ENCODE data around the gene CDKN2B-AS1.

CDKN2B-AS1 gene

DNA sequence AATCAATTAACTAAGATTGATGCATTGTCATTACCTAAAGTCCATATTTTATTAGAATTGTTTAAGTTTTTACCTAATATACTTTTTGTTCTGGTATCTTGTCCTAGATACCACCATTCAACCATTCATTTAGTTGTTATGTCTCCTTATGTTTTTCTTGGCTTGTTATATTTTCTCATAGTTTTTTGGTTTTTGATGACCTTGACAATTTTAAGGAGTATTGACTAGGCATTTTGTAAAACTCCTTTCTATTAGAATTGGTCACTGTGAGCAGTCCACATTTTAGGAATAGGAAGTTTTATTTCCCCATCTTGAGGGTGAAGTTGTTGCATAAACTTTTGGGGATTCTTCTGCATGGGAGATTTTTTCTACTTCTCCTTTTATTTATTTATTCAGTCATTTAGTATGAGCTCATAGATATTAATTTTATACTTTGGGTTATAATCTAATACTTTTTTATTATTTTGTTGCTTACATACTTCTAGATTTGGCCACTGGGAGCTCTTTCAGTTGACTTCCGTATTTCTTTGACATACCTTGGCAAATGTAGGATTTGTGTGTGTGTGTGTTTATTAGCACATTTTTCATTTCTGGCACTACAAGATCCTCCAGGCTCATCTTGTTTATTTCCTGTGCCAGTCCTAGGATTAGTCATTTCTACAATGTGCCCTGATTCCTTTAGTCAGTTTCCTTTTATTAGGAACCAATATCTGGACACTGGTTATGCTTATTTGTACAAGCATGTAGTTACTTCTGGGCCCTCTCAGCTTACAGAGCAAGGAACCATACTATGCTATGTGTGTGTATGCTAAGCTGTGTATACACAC, 149.4 kb downstream of the CDKN2B-AS1 start:
- no peak for DNase-seq (ENCODE audit: low read depth)
- no peak overlapping the region for H3K4me3 ChIP-seq (ENCODE audit: low read length)
- TF ChIP-seq, protein P1, sequence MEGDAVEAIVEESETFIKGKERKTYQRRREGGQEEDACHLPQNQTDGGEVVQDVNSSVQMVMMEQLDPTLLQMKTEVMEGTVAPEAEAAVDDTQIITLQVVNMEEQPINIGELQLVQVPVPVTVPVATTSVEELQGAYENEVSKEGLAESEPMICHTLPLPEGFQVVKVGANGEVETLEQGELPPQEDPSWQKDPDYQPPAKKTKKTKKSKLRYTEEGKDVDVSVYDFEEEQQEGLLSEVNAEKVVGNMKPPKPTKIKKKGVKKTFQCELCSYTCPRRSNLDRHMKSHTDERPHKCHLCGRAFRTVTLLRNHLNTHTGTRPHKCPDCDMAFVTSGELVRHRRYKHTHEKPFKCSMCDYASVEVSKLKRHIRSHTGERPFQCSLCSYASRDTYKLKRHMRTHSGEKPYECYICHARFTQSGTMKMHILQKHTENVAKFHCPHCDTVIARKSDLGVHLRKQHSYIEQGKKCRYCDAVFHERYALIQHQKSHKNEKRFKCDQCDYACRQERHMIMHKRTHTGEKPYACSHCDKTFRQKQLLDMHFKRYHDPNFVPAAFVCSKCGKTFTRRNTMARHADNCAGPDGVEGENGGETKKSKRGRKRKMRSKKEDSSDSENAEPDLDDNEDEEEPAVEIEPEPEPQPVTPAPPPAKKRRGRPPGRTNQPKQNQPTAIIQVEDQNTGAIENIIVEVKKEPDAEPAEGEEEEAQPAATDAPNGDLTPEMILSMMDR (conservative IDR thresholded peaks at IDR 0.05; ENCODE audit: low read length): no peak

DNA sequence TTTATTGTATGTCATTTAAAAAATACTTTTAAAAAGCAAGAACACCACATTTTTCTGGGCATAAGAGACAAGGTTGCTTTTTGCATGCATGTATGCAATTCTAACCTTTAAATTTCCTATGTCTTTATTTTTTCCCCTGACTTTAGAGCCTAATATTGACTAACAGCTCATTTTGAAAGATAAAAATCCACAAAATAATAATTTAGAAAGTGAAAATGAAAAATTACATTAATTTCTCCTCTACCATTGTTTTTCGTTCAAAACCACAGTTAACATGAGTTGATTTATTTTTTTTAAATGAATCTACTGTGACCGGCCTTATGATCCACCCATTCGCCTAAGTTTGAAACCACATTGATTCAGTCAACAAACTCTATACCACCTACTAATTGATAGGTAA, 152.0 kb downstream of the CDKN2B-AS1 start:
- DNase-seq (ENCODE audit: low read depth): no peak
- no peak overlapping the region for H3K4me3 ChIP-seq (ENCODE audit: low read length)
- TF ChIP-seq, protein P1 (conservative IDR thresholded peaks at IDR 0.05; ENCODE audit: low read length): no peak

DNA sequence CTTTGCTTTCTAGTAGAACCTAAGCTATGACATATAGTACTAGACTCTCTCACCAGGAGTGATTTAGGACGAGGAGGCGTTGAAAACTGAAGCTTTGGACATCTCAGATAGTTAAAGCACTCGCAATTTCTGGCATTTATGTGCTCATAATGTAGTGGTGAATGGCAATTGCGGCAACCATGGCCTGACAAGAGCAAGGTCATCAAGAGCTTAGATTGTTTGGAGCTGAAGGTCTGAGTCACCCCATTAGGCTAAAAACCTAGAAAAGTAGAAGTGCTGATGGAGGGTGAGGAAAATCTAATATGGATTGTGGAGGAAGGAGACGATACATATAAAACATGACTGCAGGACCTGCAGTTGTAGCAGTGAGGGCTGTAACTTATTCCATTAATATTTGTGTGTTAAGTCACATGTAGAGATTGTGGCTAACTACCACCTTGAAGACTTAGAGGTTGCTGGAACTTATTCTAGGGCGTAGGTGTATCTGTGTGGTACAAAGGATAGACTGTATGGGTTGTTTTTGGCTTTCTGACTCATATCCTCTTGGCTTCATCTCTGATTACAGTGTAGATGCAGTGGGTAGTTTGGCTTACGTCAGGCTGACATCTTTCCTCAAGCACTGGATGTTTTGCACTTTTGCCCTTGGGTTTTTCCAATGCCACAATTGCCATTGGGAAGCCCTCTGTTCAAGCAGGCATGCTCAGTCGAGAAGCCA, 153.4 kb downstream of the CDKN2B-AS1 start:
- H3K4me3 ChIP-seq (ENCODE audit: low read length): no peak overlapping the region
- TF ChIP-seq, protein P1 (conservative IDR thresholded peaks at IDR 0.05; ENCODE audit: low read length): no peak
- DNase-seq (ENCODE audit: low read depth): peak; percentile 73

DNA sequence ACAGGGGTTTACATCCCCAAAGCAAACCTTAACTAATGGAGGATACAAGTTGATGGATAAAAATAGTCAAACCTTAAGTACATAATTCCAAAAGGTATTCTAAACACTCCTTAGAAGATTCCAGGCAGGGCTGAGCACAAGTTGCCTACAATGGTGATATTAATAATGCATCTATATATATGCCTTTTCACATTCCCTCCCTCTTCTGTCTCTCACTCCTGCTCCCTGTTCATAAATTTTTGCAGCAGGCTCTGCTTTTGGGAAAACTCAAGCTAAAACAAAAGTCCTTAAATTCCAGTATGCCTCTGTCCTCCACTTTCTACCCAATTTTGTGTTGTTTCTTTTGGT, 153.9 kb downstream of the CDKN2B-AS1 start:
- H3K4me3 ChIP-seq (ENCODE audit: low read length): no peak overlapping the region
- TF ChIP-seq, protein P1 (conservative IDR thresholded peaks at IDR 0.05; ENCODE audit: low read length): no peak
- no peak for DNase-seq (ENCODE audit: low read depth)

DNA sequence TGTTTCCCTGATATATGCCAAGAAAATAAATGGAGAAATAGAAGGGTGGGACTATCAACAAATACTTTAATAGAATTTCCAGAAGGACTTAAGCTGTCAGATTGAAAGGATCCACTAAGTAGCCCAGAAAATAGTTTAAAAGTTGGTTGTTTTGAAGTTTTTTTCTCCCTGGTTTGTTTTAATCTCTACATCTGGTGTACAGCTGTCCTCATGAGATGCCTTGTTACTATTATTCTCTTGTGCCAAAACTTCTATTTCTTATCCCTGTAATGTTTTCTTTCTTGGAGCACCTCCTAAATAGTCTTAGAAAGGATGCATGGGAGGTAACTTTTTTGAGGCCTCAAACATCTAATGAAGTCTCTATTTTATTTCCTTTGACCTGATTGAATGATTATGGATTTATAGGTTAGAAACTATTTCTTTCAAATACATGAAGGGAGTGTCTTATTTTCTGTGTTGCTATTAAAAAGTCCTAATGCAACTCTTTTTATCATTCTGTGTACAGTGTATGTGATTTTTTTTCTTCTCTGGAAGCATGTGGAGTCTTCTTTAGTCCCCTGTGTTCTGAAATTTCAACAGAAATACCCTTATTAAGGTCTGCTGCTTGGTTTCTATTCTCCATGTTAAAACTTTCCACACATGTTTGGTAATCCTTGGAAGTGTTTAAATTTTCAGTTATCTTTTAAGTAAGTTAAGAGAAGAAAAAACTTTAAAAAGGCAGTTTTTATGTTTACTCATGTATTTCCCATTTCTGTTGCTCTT, 154.5 kb downstream of the CDKN2B-AS1 start:
- DNase-seq (ENCODE audit: low read depth): peak; percentile 77
- TF ChIP-seq, protein P1 (conservative IDR thresholded peaks at IDR 0.05; ENCODE audit: low read length): no peak
- no peak overlapping the region for H3K4me3 ChIP-seq (ENCODE audit: low read length)

DNA sequence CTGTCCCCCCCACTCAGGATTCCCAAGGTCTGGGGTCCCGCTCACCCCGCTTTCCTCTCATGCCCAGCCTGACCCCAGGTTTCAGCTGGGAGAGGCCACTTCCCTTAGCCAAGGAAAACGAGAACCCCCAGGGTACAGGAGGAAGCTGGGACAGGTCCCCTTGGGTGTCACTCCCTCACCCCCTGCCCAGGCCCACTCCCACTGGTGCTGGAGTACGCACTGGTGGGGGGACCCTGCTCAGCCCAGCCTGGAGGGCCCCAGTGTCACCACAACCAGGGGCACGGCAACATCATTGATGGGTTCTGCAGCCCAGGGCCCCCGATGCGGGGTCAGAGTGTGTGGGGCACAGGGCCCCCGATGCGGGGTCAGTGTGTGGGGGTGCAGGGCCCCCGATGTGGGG, 159.5 kb downstream of the CDKN2B-AS1 start:
- H3K4me3 ChIP-seq (ENCODE audit: low read length): no peak overlapping the region
- DNase-seq (ENCODE audit: low read depth): no peak
- TF ChIP-seq, protein P1 (conservative IDR thresholded peaks at IDR 0.05; ENCODE audit: low read length): no peak
